Left ventricle myocardium inferior (tissue), 1 donor: ENCODE measurements around the gene ASCC3. TPM values are rescaled to one million over a fixed set of nuclear protein-coding genes. Genes with fewer than 3 reads are reported as not detected.
"Not testable (repeated sequence)": the region's sequence is repeated elsewhere in the genome, so short reads cannot be mapped to it uniquely, and the experiment has no call there.

Experiments used
- DNase-seq: peaks from one replicate; pipeline ENCODE4 v3.0.0-alpha.2; 2020
- H3K27ac ChIP-seq: fragments of 200-600 bp; replicated peaks from 2 replicates; pipeline ENCODE4 v1.8.0; 2021
- H3K27me3 ChIP-seq: fragments of 200-600 bp; 2 replicates; pipeline ENCODE4 v1.8.0; 2021; ENCODE audit warnings: low read depth
- H3K36me3 ChIP-seq: fragments of 200-600 bp; 2 replicates; pipeline ENCODE4 v1.8.0; 2021
- H3K4me1 ChIP-seq: fragments of 200-600 bp; 2 replicates; pipeline ENCODE4 v1.8.0; 2021
- H3K4me3 ChIP-seq: fragments of 200-600 bp; 2 replicates; pipeline ENCODE4 v1.8.0; 2021; ENCODE audit warnings: mild to moderate bottlenecking, moderate library complexity
- H3K9me3 ChIP-seq: fragments of 200-600 bp; replicated peaks from 2 replicates; pipeline ENCODE4 v1.8.0; 2021
- intact Hi-C: fragments of 100-400 bp; cut with micrococcal nuclease; formaldehyde crosslinking; loops from one replicate; pipeline ENCODE4 v1.11.0; 2022
- total RNA-seq: library from RNA; stranded (reverse); fragmentation: NEBNext Ultra II Directional; extraction: Animal tissue kit (Norgen Biotek cat#: 25700); gene quantifications from one replicate; pipeline ENCODE4 v1.2.1, GENCODE V29; 2021
- TF ChIP-seq, protein P1 (sequence below): fragments of 200-600 bp; IDR thresholded peaks from 2 replicates; pipeline ENCODE4 v1.8.0; 2021; ENCODE audit warnings: antibody characterized with exemption, mild to moderate bottlenecking, borderline replicate concordance
- donor health status: DM: no; HTN: yes; CAD: no; lungs with severe emphysema.

ASCC3 gene
- total RNA-seq, 1 donor from 2014 or later: 16.7 TPM

DNA sequence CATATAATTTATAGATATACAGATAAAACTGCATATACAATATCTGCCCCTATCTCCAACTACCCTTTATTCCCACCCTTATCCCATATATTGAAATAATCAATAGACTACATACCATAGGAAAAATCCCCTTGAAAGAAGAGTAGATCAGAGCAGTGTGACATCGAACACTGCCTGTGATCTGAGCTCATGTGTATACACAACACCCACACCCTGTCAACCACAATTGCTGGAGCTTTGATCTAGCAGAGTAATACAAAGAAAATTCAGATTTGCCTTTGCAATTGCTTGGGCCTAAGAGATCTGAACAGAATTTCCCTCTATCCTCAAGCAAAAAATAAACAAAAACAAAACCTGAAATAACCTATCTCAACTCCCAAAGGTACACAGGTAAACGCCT is 119.3 kb downstream of the ASCC3 start:
- intact Hi-C loops: no loop called here
- no peaks in the 10 kb centered on the region for H3K27me3 ChIP-seq
- peaks cover 68% of the 10 kb centered on the region for H3K36me3 ChIP-seq
- no peaks in the 10 kb centered on the region for H3K4me1 ChIP-seq
- no peak overlapping the region for H3K27ac ChIP-seq
- H3K9me3 ChIP-seq: peaks cover 14% of the 10 kb centered on the region
- no peak overlapping the region for H3K4me3 ChIP-seq
- TF ChIP-seq, protein P1, sequence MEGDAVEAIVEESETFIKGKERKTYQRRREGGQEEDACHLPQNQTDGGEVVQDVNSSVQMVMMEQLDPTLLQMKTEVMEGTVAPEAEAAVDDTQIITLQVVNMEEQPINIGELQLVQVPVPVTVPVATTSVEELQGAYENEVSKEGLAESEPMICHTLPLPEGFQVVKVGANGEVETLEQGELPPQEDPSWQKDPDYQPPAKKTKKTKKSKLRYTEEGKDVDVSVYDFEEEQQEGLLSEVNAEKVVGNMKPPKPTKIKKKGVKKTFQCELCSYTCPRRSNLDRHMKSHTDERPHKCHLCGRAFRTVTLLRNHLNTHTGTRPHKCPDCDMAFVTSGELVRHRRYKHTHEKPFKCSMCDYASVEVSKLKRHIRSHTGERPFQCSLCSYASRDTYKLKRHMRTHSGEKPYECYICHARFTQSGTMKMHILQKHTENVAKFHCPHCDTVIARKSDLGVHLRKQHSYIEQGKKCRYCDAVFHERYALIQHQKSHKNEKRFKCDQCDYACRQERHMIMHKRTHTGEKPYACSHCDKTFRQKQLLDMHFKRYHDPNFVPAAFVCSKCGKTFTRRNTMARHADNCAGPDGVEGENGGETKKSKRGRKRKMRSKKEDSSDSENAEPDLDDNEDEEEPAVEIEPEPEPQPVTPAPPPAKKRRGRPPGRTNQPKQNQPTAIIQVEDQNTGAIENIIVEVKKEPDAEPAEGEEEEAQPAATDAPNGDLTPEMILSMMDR: no peak
- DNase-seq: no peak

DNA sequence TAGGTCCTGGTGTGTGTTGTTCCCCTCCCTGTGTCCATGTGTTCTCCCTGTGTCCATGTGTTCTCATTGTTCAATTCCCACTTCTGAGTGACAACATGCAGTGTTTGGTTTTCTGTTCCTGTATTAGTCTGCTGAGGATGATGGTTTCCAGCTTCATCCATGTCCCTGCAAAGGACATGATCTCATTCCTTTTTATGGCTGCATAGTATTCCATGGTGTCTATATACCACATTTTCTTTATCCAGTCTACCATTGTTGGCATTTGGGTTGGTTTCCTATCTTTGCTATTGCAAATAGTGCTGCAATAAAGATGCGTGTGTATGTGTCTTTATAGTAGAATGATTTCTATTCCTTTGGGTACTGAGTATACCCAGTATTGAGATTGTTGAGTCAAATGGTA is 122.7 kb downstream of the ASCC3 start:
- H3K27ac ChIP-seq, H3K9me3 ChIP-seq, intact Hi-C loops, H3K27me3 ChIP-seq, H3K4me1 ChIP-seq, DNase-seq, H3K4me3 ChIP-seq: not testable (repeated sequence)
- H3K36me3 ChIP-seq: peaks cover 33% of the 10 kb centered on the region

GRCh38 chr6:100753421-100753820 is 127.7 kb downstream of the ASCC3 start:
- H3K9me3 ChIP-seq: peaks cover under 1% of the 10 kb centered on the region
- intact Hi-C loops: no loop called here
- TF ChIP-seq, protein P1: no peak
- no peaks in the 10 kb centered on the region for H3K4me1 ChIP-seq
- DNase-seq: no peak
- no peaks in the 10 kb centered on the region for H3K27me3 ChIP-seq
- no peaks in the 10 kb centered on the region for H3K36me3 ChIP-seq
- H3K4me3 ChIP-seq: no peak overlapping the region
- no peak overlapping the region for H3K27ac ChIP-seq

DNA sequence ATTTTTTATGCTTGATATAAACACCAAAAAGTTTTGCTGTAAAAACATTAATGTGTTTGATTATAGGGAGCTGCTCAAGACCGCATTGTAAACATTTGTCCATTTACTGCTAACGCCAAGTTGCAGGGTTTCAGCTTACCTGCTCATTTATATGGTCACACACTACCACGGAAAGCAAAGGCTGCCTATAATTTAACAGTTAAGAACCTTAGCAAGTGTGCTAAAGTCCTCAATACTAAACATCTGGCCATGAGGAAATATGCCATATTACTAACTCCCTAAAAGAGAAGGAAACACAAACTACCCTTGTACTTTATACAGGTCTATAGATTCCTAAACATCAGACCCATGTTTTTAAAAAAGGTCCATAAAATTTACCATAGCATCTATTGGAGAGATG is 129.5 kb downstream of the ASCC3 start:
- DNase-seq: no peak
- no peak overlapping the region for H3K4me3 ChIP-seq
- no peaks in the 10 kb centered on the region for H3K4me1 ChIP-seq
- H3K36me3 ChIP-seq: no peaks in the 10 kb centered on the region
- H3K27ac ChIP-seq: no peak overlapping the region
- TF ChIP-seq, protein P1: no peak
- intact Hi-C loops: no loop called here
- H3K9me3 ChIP-seq: no peaks in the 10 kb centered on the region
- H3K27me3 ChIP-seq: no peaks in the 10 kb centered on the region

- intact Hi-C loops: no loop called here
These were observed 135.6 kb downstream of the ASCC3 start for GRCh38 chr6:100745419-100746041.

GRCh38 chr6:100740439-100740838 is 140.7 kb downstream of the ASCC3 start:
- Histone ChIP-seq H3K9me3 (peaks cover 8% of the 10 kb centered on the region), H3K4me1 (no peaks in the 10 kb centered on the region), H3K27ac (no peak overlapping the region), H3K27me3 (no peaks in the 10 kb centered on the region), H3K36me3 (peaks cover 12% of the 10 kb centered on the region), H3K4me3 (no peak overlapping the region)
- no peak for DNase-seq
- intact Hi-C loops: no loop called here
- TF ChIP-seq, protein P1: no peak

More at GRCh38 chr6:100745419-100746041, 135.6 kb downstream of the ASCC3 start:
- no peak overlapping the region for H3K4me3 ChIP-seq
- H3K4me1 ChIP-seq: no peaks in the 10 kb centered on the region
- H3K36me3 ChIP-seq: peaks cover 12% of the 10 kb centered on the region
- H3K27me3 ChIP-seq: no peaks in the 10 kb centered on the region
- H3K9me3 ChIP-seq: no peaks in the 10 kb centered on the region
- DNase-seq: no peak
- TF ChIP-seq, protein P1: no peak
- no peak overlapping the region for H3K27ac ChIP-seq

- H3K36me3 ChIP-seq, intact Hi-C loops, DNase-seq, H3K4me1 ChIP-seq, H3K4me3 ChIP-seq, H3K27ac ChIP-seq, H3K27me3 ChIP-seq, H3K9me3 ChIP-seq: not testable (repeated sequence)
These were observed 143.4 kb downstream of the ASCC3 start for GRCh38 chr6:100737720-100738119.
